GM23248 (cell line): ENCODE results near the gene TMEM35B. TPM values are rescaled to one million over a fixed set of nuclear protein-coding genes. Genes with fewer than 3 reads are reported as not detected.

Experiments
- DNase-seq: peaks from one replicate; pipeline ENCODE4 v3.0.0-alpha.2; 2015
- H2AFZ ChIP-seq: fragments of 200-600 bp; sonication (generic); 2 replicates; pipeline ENCODE4 v1.6.1; 2016; ENCODE audit warnings: antibody characterized with exemption
- H3F3A ChIP-seq: fragments of 200-600 bp; sonication (generic); 2 replicates; pipeline ENCODE4 v1.6.1; 2016; ENCODE audit warnings: mild to moderate bottlenecking, antibody characterized with exemption, mixed run types; ENCODE audit not compliant: insufficient read depth
- H3K27ac ChIP-seq: fragments of 200-600 bp; sonication (generic); 2 replicates; pipeline ENCODE4 v1.5.1; 2016; ENCODE audit warnings: mild to moderate bottlenecking
- H3K27me3 ChIP-seq: fragments of 200-600 bp; sonication (generic); replicated peaks from 2 replicates; pipeline ENCODE4 v1.6.1; 2016; ENCODE audit warnings: mild to moderate bottlenecking; ENCODE audit not compliant: insufficient read depth
- H3K36me3 ChIP-seq: fragments of 200-600 bp; sonication (generic); 2 replicates; pipeline ENCODE4 v1.6.1; 2016; ENCODE audit warnings: low read depth, mild to moderate bottlenecking
- H3K4me1 ChIP-seq: fragments of 200-600 bp; sonication (generic); 2 replicates; pipeline ENCODE4 v1.6.1; 2016; ENCODE audit warnings: mild to moderate bottlenecking; ENCODE audit not compliant: insufficient read depth
- H3K4me2 ChIP-seq: fragments of 200-600 bp; sonication (generic); one replicate; pipeline ENCODE4 v1.6.1; 2016; ENCODE audit warnings: mild to moderate bottlenecking; ENCODE audit not compliant: unreplicated experiment
- H3K4me3 ChIP-seq: fragments of 200-600 bp; sonication (generic); 2 replicates; pipeline ENCODE4 v1.5.1; 2016; ENCODE audit warnings: mild to moderate bottlenecking
- H3K79me2 ChIP-seq: fragments of 200-600 bp; sonication (generic); 2 replicates; pipeline ENCODE4 v1.6.1; 2016; ENCODE audit warnings: mild to moderate bottlenecking; ENCODE audit not compliant: insufficient read depth
- H3K9ac ChIP-seq: fragments of 200-600 bp; sonication (generic); 2 replicates; pipeline ENCODE4 v1.6.1; 2016; ENCODE audit warnings: mild to moderate bottlenecking
- H3K9me2 ChIP-seq: fragments of 200-600 bp; sonication (generic); 2 replicates; pipeline ENCODE4 v1.6.1; 2016; ENCODE audit warnings: mixed run types, mild to moderate bottlenecking, moderate library complexity; ENCODE audit not compliant: insufficient read depth
- H3K9me3 ChIP-seq: fragments of 200-600 bp; sonication (generic); one replicate; pipeline ENCODE4 v1.6.1; 2017; ENCODE audit warnings: low read depth
- H4K20me1 ChIP-seq: fragments of 200-600 bp; sonication (generic); 2 replicates; pipeline ENCODE4 v1.6.0; 2016; ENCODE audit not compliant: insufficient read depth
- EZH2 ChIP-seq: fragments of 200-600 bp; sonication (generic); IDR thresholded peaks from 2 replicates; pipeline ENCODE4 v1.6.1; 2018; ENCODE audit warnings: antibody characterized with exemption, mild to moderate bottlenecking; ENCODE audit not compliant: insufficient read depth, poor library complexity, severe bottlenecking
- EZH2phosphoT487 ChIP-seq: fragments of 200-600 bp; sonication (generic); IDR thresholded peaks from 2 replicates; pipeline ENCODE4 v1.6.1; 2018; ENCODE audit warnings: antibody characterized with exemption, moderate library complexity, mild to moderate bottlenecking, low read depth; ENCODE audit not compliant: insufficient read depth
- WGBS, 2 experiments: methylation state at CpG; one replicate each; pipeline ENCODE4 v1.1.6; 2015 to 2017; ENCODE audit warnings: low lambda C conversion rate in 2 of 2, low coverage in 1 of 2; ENCODE audit errors: missing lambda C conversion rate in 2 of 2; 5-methylcytosine and 5-hydroxymethylcytosine counted together
- in situ Hi-C: fragments of 300-500 bp; cut with MboI; formaldehyde crosslinking; loops from 2 replicates; pipeline ENCODE4 v1.15.0; 2020
- polyA plus RNA-seq: library from polyadenylated mRNA; unstranded; fragments of >200 nt; fragmentation: Nextera tagmentation; extraction: Ambion mirVana; gene quantifications from 2 replicates; pipeline ENCODE4 v1.2.1, GENCODE V29; 2016
- total RNA-seq: library from RNA; depleted of rRNA; stranded (reverse); fragments of >200 nt; shearing (Covaris generic); gene quantifications from 2 replicates; pipeline ENCODE4 v1.2.3, GENCODE V29; 2014

Gene TMEM35B
- total and polyA plus RNA-seq, 2 experiments from 2014 or later = 49.9 to 114 TPM

- Histone ChIP-seq H3K36me3 (0 out of 2 replicates have a peak, but pooled peaks cover 8% of the 10 kb centered on the region), H3K27ac (peak overlapping the region; percentile 83), H3K4me1 (peaks cover 29% of the 10 kb centered on the region), H3K4me2 (peak overlapping the region; percentile 95), H3K27me3 (no peaks in the 10 kb centered on the region), H3F3A (peaks cover 26% of the 10 kb centered on the region), H3K9me3 (no peaks in the 10 kb centered on the region), H3K4me3 (peak overlapping the region; percentile 84), H3K9me2 (no peaks in the 10 kb centered on the region), H2AFZ (peak overlapping the region; percentile 88), H3K79me2 (peaks cover 62% of the 10 kb centered on the region), H3K9ac (peak overlapping the region; percentile 87), H4K20me1 (no peaks in the 10 kb centered on the region)
- WGBS, 2 experiments = 0 to 3% methylated on average over 4 of the region's 4 CpGs
- DNase-seq = peak; percentile 69
- in situ Hi-C loops = no loop called here
- TF ChIP-seq EZH2 (no peak), EZH2phosphoT487 (no peak)
Observed at GRCh38 chr1:34984435-34984792, 733 bp downstream of the TMEM35B start.

GRCh38 chr1:34983700-34984355, 1.3 kb downstream of the TMEM35B start:
- TF ChIP-seq EZH2phosphoT487 (no peak), EZH2 (no peak)
- peak overlapping the region; percentile 88; the same call in 1 of the 2 replicates for H2AFZ ChIP-seq
- H3K27ac ChIP-seq = peak overlapping the region; percentile 83

GRCh38 chr1:34982820-34983376, 2.2 kb downstream of the TMEM35B start:
- H4K20me1 ChIP-seq = no peaks in the 10 kb centered on the region
- no peak overlapping the region for H2AFZ ChIP-seq
- no peak for DNase-seq
- H3K4me1 ChIP-seq = peaks cover 29% of the 10 kb centered on the region
- TF ChIP-seq EZH2phosphoT487 (no peak), EZH2 (no peak)
- H3K27ac ChIP-seq = no peak overlapping the region
- peaks cover 14% of the 10 kb centered on the region for H3F3A ChIP-seq
- no peaks in the 10 kb centered on the region for H3K9me3 ChIP-seq
- no peak overlapping the region for H3K4me2 ChIP-seq
- no peak overlapping the region for H3K9ac ChIP-seq
- H3K79me2 ChIP-seq = peaks cover 53% of the 10 kb centered on the region
- no peaks in the 10 kb centered on the region for H3K27me3 ChIP-seq
- H3K36me3 ChIP-seq = 0 out of 2 replicates have a peak, but pooled peaks cover 3% of the 10 kb centered on the region
- in situ Hi-C loops = no loop called here
- no peak overlapping the region for H3K4me3 ChIP-seq
- WGBS, 2 experiments = 86 to 92% methylated on average over 5 of the region's 5 CpGs
- no peaks in the 10 kb centered on the region for H3K9me2 ChIP-seq

More at GRCh38 chr1:34983700-34984355, 1.3 kb downstream of the TMEM35B start:
- peak overlapping the region; percentile 84 for H3K4me3 ChIP-seq
- H4K20me1 ChIP-seq = no peaks in the 10 kb centered on the region
- 59 to 73% methylated on average over 4 of the region's 4 CpGs for WGBS, 2 experiments
- in situ Hi-C loops = no loop called here
- 0 out of 2 replicates have a peak, but pooled peaks cover 7% of the 10 kb centered on the region for H3K36me3 ChIP-seq
- no peaks in the 10 kb centered on the region for H3K27me3 ChIP-seq
- H3K9me2 ChIP-seq = no peaks in the 10 kb centered on the region
- H3K4me1 ChIP-seq = peaks cover 29% of the 10 kb centered on the region
- H3K4me2 ChIP-seq = peak overlapping the region; percentile 95
- H3K9ac ChIP-seq = peak overlapping the region; percentile 87
- peaks cover 62% of the 10 kb centered on the region for H3K79me2 ChIP-seq
- peaks cover 23% of the 10 kb centered on the region for H3F3A ChIP-seq
- no peaks in the 10 kb centered on the region for H3K9me3 ChIP-seq
- DNase-seq = peak; percentile 11

- H3K27ac ChIP-seq = no peak overlapping the region
- H3K27me3 ChIP-seq = no peaks in the 10 kb centered on the region
- in situ Hi-C loops = no loop called here
- H3K9ac ChIP-seq = no peak overlapping the region
- H4K20me1 ChIP-seq = no peaks in the 10 kb centered on the region
- H3K36me3 ChIP-seq = no peaks in the 10 kb centered on the region
- no peak for DNase-seq
- no peak for TF ChIP-seq EZH2phosphoT487
- no peak for TF ChIP-seq EZH2
- peaks cover 10% of the 10 kb centered on the region for H3K4me1 ChIP-seq
- H3F3A ChIP-seq = peaks cover 4% of the 10 kb centered on the region; the same call in 1 of the 2 replicates
- H3K4me2 ChIP-seq = no peak overlapping the region
- peaks cover 36% of the 10 kb centered on the region for H3K79me2 ChIP-seq
- H2AFZ ChIP-seq = no peak overlapping the region
- H3K4me3 ChIP-seq = no peak overlapping the region
- 83 to 98% methylated on average over 2 of the region's 2 CpGs for WGBS, 2 experiments
- H3K9me3 ChIP-seq = no peaks in the 10 kb centered on the region
- no peaks in the 10 kb centered on the region for H3K9me2 ChIP-seq
Observed at GRCh38 chr1:34980715-34981114, 4.4 kb downstream of the TMEM35B start.
